KOPT-K1 (cell line): ENCODE results near the gene TENM3.

Experiments used
- H3K27ac ChIP-seq: fragments of 200-600 bp; sonication (generic); 2 replicates; pipeline ENCODE4 v1.5.1; 2016; ENCODE audit warnings: antibody characterized with exemption, mild to moderate bottlenecking, low read depth, low read length; ENCODE audit not compliant: poor library complexity, severe bottlenecking
- H3K36me3 ChIP-seq: fragments of 200-600 bp; sonication (generic); 2 replicates; pipeline ENCODE4 v1.5.1; 2017; ENCODE audit warnings: antibody characterized with exemption, mild to moderate bottlenecking, low read length, moderate library complexity; ENCODE audit not compliant: insufficient read depth
- H3K9me3 ChIP-seq: fragments of 200-600 bp; sonication (generic); 2 replicates; pipeline ENCODE4 v1.5.1; 2017; ENCODE audit warnings: antibody characterized with exemption, low read length, mild to moderate bottlenecking; ENCODE audit not compliant: insufficient read depth, poor library complexity, severe bottlenecking

TENM3 gene

GRCh38 chr4:182738283-182739047 is 495.3 kb downstream of the TENM3 start:
- Histone ChIP-seq H3K9me3 (no peaks in the 10 kb centered on the region), H3K27ac (no peak overlapping the region), H3K36me3 (no peaks in the 10 kb centered on the region)

GRCh38 chr4:182740256-182740655 is 497.1 kb downstream of the TENM3 start:
- no peak overlapping the region for H3K27ac ChIP-seq
- no peaks in the 10 kb centered on the region for H3K36me3 ChIP-seq
- H3K9me3 ChIP-seq: no peaks in the 10 kb centered on the region

- Histone ChIP-seq H3K27ac (no peak overlapping the region), H3K9me3 (no peaks in the 10 kb centered on the region), H3K36me3 (no peaks in the 10 kb centered on the region)
Observed at GRCh38 chr4:182741054-182741453, 497.9 kb downstream of the TENM3 start.

- Histone ChIP-seq H3K36me3 (no peaks in the 10 kb centered on the region), H3K9me3 (peaks cover 5% of the 10 kb centered on the region), H3K27ac (no peak overlapping the region)
Observed at GRCh38 chr4:182741914-182742313, 498.7 kb downstream of the TENM3 start.

GRCh38 chr4:182743815-182744214 is 500.6 kb downstream of the TENM3 start:
- no peaks in the 10 kb centered on the region for H3K36me3 ChIP-seq
- peaks cover 5% of the 10 kb centered on the region for H3K9me3 ChIP-seq

GRCh38 chr4:182745237-182745636 is 502.0 kb downstream of the TENM3 start:
- Histone ChIP-seq H3K9me3 (peaks cover 5% of the 10 kb centered on the region), H3K36me3 (no peaks in the 10 kb centered on the region), H3K27ac (no peak overlapping the region)

More at GRCh38 chr4:182743815-182744214, 500.6 kb downstream of the TENM3 start:
- H3K27ac ChIP-seq: no peak overlapping the region

- H3K27ac ChIP-seq: no peak overlapping the region
- peaks cover 5% of the 10 kb centered on the region for H3K9me3 ChIP-seq
- no peaks in the 10 kb centered on the region for H3K36me3 ChIP-seq
Observed at GRCh38 chr4:182746876-182747275, 503.7 kb downstream of the TENM3 start.

- Histone ChIP-seq H3K27ac (no peak overlapping the region), H3K36me3 (no peaks in the 10 kb centered on the region), H3K9me3 (peaks cover 5% of the 10 kb centered on the region)
Observed at GRCh38 chr4:182748283-182748682, 505.1 kb downstream of the TENM3 start.

- Histone ChIP-seq H3K36me3 (no peaks in the 10 kb centered on the region), H3K9me3 (peaks cover 5% of the 10 kb centered on the region), H3K27ac (no peak overlapping the region)
Observed at GRCh38 chr4:182748949-182749348, 505.7 kb downstream of the TENM3 start.

GRCh38 chr4:182749667-182750167 is 506.5 kb downstream of the TENM3 start:
- H3K9me3 ChIP-seq: peaks cover 5% of the 10 kb centered on the region
- H3K27ac ChIP-seq: no peak overlapping the region
- H3K36me3 ChIP-seq: no peaks in the 10 kb centered on the region

- H3K9me3 ChIP-seq: no peaks in the 10 kb centered on the region
- H3K36me3 ChIP-seq: no peaks in the 10 kb centered on the region
- no peak overlapping the region for H3K27ac ChIP-seq
Observed at GRCh38 chr4:182752158-182752910, 509.1 kb downstream of the TENM3 start.

- Histone ChIP-seq H3K27ac (no peak overlapping the region), H3K36me3 (no peaks in the 10 kb centered on the region), H3K9me3 (no peaks in the 10 kb centered on the region)
Observed at GRCh38 chr4:182754895-182755294, 511.7 kb downstream of the TENM3 start.

- Histone ChIP-seq H3K27ac (no peak overlapping the region), H3K9me3 (no peaks in the 10 kb centered on the region), H3K36me3 (no peaks in the 10 kb centered on the region)
Observed at GRCh38 chr4:182756161-182756690, 513.0 kb downstream of the TENM3 start.

- no peaks in the 10 kb centered on the region for H3K9me3 ChIP-seq
- no peaks in the 10 kb centered on the region for H3K36me3 ChIP-seq
- H3K27ac ChIP-seq: no peak overlapping the region
Observed at GRCh38 chr4:182758273-182758672, 515.1 kb downstream of the TENM3 start.

- Histone ChIP-seq H3K27ac (no peak overlapping the region), H3K36me3 (no peaks in the 10 kb centered on the region), H3K9me3 (no peaks in the 10 kb centered on the region)
Observed at GRCh38 chr4:182760551-182761043, 517.4 kb downstream of the TENM3 start.
